K562 (cell line): Measurements from ENCODE around the gene SERPINE1. TPM values are rescaled to one million over a fixed set of nuclear protein-coding genes. Genes with fewer than 3 reads are reported as not detected.
A peak's percentile ranks its signal among the peaks of the same experiment; 100 is the strongest.

ENCODE experiments used
- ARHGAP35 ChIP-seq: fragments of 450-650 bp; IDR thresholded peaks from 2 replicates; pipeline ENCODE4 v1.6.1; 2018; ENCODE audit not compliant: partially characterized antibody
- CBFB ChIP-seq: sonication (generic); formaldehyde crosslinking; IDR thresholded peaks from 2 replicates; pipeline ENCODE4 v1.4.0; 2020; ENCODE audit warnings: mild to moderate bottlenecking, missing genetic modification reagents
- DNMT1 ChIP-seq: fragments of 450-650 bp; IDR thresholded peaks from 2 replicates; pipeline ENCODE4 v1.6.1; 2016; ENCODE audit warnings: antibody characterized with exemption, mild to moderate bottlenecking
- ELF4 ChIP-seq: fragments of 450-650 bp; formaldehyde crosslinking; IDR thresholded peaks from 2 replicates; pipeline ENCODE4 v1.4.0; 2022; ENCODE audit warnings: missing genetic modification characterization
- EP400 ChIP-seq: fragments of 450-650 bp; IDR thresholded peaks from 2 replicates; pipeline ENCODE4 v1.6.1; 2017; ENCODE audit warnings: antibody characterized with exemption, mild to moderate bottlenecking, moderate library complexity
- LCOR ChIP-seq: sonication (generic); formaldehyde crosslinking; IDR thresholded peaks from 2 replicates; pipeline ENCODE4 v1.8.0; 2022; ENCODE audit warnings: mild to moderate bottlenecking, missing genetic modification reagents
- LEF1 ChIP-seq: fragments of 450-650 bp; IDR thresholded peaks from 2 replicates; pipeline ENCODE4 v1.6.1; 2016; ENCODE audit warnings: mild to moderate bottlenecking
- NONO ChIP-seq, 2 experiments: fragments of 200-400 bp in 1 of 2; fragments of 450-650 bp in 1 of 2; formaldehyde crosslinking in 1 of 2; IDR thresholded peaks; 2 replicates each; pipeline ENCODE4 v1.6.1; 2017; ENCODE audit warnings: low read depth in 2 of 2, mild to moderate bottlenecking in 2 of 2, moderate library complexity in 2 of 2, low read length in 1 of 2
- PHF8 ChIP-seq: fragments of 200-600 bp; sonication (generic); IDR thresholded peaks from 2 replicates; pipeline ENCODE4 v1.6.1; 2012; ENCODE audit warnings: mixed run types, mild to moderate bottlenecking, inconsistent platforms, low read length, moderate library complexity, borderline replicate concordance
- POLR2AphosphoS2 ChIP-seq: IDR thresholded peaks from 2 replicates; pipeline ENCODE4 v1.6.1; 2012; ENCODE audit warnings: low read length, improper control_type of control experiment
- XRCC5 ChIP-seq: fragments of 200-400 bp; formaldehyde crosslinking; IDR thresholded peaks from 2 replicates; pipeline ENCODE4 v1.6.1; 2017; ENCODE audit warnings: low read depth, mild to moderate bottlenecking, low read length
- polyA plus RNA-seq, 8 experiments: library from polyadenylated mRNA; depleted of rRNA in 4 of 8; stranded (reverse) in 5 of 8; unstranded in 3 of 8; fragments of >200 nt; fragmentation: Nextera tagmentation in 2 of 8; fragmentation: Illumina TruSeq in 1 of 8; extraction: Ambion mirVana in 2 of 8; extraction: Trizol in 1 of 8; gene quantifications; 2 replicates each; pipeline versions ENCODE4 v1.2.1 to v1.2.3, GENCODE V29; 2011 to 2014; ENCODE audit warnings: inconsistent platforms in 1 of 8, missing spikeins in 1 of 8
- total RNA-seq, 7 experiments: library from RNA; depleted of rRNA in 6 of 7; stranded (reverse); fragments of >200 nt in 6 of 7; fragmentation: Illumina TruSeq in 2 of 7; extraction: Trizol in 2 of 7; gene quantifications; 2 replicates each; pipeline versions ENCODE4 v1.2.1 to v1.2.3, GENCODE V29; 2011 to 2021; ENCODE audit warnings: low replicate concordance in 1 of 7
- TF ChIP-seq, protein P1 (sequence below), 2 experiments: fragments of 450-650 bp in 1 of 2; sonication (generic) in 1 of 2; formaldehyde crosslinking in 1 of 2; IDR thresholded peaks in 1 of 2; conservative IDR thresholded peaks in 1 of 2; 2 replicates each; pipeline versions ENCODE4 v1.6.1 to v1.8.1; 2016 to 2023; ENCODE audit warnings: mild to moderate bottlenecking in 2 of 2, moderate library complexity in 2 of 2, inconsistent platforms in 1 of 2, missing genetic modification reagents in 1 of 2
- TF ChIP-seq, protein P2 (sequence below): fragments of 250-450 bp; sonication (Bioruptor Pico); IDR thresholded peaks from 2 replicates; pipeline ENCODE4 v1.4.0; 2020
- TF ChIP-seq, protein P3 (sequence below): fragments of 250-450 bp; sonication (Bioruptor Pico); IDR thresholded peaks from 2 replicates; pipeline ENCODE4 v1.4.0; 2020; ENCODE audit warnings: mild to moderate bottlenecking, moderate library complexity
- TF ChIP-seq, protein P4 (sequence below): sonication (generic); formaldehyde crosslinking; IDR thresholded peaks from 2 replicates; pipeline ENCODE4 v1.9.0; 2022; ENCODE audit warnings: mild to moderate bottlenecking, missing genetic modification reagents

SERPINE1 gene
- total and polyA plus RNA-seq, 9 of the 15 experiments (the other 6 are each of a cell fraction or from before 2014, with no cell fraction given): 0.22 to 4.8 (median 0.91) TPM

DNA sequence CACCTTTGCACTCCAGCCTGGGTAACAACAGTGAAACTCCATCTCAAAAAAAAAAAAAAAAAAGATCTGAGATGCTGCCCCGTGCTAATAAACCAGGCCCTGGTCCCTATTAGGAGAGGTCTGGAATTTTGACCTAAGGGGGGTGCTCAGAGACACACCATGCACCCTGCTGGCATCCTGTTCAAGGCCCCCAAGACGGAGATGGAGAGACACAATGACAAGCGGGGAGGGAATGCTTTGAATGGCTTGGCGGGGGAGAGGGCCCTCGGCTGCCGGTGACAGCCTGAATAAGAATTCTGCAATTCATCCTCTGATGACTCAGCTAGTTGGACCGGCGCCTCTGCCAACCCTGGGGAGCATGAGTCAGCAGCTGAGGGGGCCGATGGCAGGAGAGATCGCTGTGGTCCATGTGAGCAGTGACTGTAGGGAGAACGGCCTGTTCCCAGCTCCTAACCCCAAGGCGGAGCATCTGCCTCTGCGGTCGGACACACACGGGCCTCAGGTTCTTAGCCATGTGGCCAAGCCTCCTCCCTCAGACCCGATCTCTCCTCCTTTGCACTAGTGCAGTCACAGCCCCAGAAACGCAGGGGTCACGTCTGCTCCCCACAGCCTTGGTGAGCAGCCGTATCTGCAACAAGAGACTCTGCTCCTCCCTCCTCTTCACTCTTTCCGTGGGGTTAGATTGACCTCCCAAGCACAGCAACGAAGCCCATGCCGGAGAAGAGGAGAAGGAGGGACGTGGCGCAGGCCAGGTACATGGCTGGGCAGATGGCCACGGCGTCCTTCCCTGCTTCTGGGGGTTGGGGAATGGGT is 26.7 kb upstream of the SERPINE1 start (continued):
- TF ChIP-seq ELF4 (peak; percentile 57), POLR2AphosphoS2 (no peak), NONO (IDR thresholded peaks at IDR 0.05; ENCODE audit: low read depth in 2 of 2, low read length in 1 of 2) (peak in 1 of 2 experiments; percentile 24; a peak in 1 of 4 replicates), ARHGAP35 (peak; percentile 88), LEF1 (peak; percentile 90), PHF8 (peak; percentile 56; the same call in 1 of the 2 replicates), DNMT1 (no peak), LCOR (CRISPR knock-in tag) (no peak; the same call in 1 of the 2 replicates), XRCC5 (peak; percentile 91), EP400 (peak; percentile 93), CBFB (CRISPR knock-in tag) (peak; percentile 92)
- TF ChIP-seq, protein P1, sequence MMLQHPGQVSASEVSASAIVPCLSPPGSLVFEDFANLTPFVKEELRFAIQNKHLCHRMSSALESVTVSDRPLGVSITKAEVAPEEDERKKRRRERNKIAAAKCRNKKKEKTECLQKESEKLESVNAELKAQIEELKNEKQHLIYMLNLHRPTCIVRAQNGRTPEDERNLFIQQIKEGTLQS (IDR thresholded peaks at IDR 0.05): peak; percentile 99
- TF ChIP-seq, protein P1 (CRISPR knock-in tag; conservative IDR thresholded peaks at IDR 0.05): peak; percentile 96; the same call in 1 of the 2 replicates
- TF ChIP-seq, protein P2, sequence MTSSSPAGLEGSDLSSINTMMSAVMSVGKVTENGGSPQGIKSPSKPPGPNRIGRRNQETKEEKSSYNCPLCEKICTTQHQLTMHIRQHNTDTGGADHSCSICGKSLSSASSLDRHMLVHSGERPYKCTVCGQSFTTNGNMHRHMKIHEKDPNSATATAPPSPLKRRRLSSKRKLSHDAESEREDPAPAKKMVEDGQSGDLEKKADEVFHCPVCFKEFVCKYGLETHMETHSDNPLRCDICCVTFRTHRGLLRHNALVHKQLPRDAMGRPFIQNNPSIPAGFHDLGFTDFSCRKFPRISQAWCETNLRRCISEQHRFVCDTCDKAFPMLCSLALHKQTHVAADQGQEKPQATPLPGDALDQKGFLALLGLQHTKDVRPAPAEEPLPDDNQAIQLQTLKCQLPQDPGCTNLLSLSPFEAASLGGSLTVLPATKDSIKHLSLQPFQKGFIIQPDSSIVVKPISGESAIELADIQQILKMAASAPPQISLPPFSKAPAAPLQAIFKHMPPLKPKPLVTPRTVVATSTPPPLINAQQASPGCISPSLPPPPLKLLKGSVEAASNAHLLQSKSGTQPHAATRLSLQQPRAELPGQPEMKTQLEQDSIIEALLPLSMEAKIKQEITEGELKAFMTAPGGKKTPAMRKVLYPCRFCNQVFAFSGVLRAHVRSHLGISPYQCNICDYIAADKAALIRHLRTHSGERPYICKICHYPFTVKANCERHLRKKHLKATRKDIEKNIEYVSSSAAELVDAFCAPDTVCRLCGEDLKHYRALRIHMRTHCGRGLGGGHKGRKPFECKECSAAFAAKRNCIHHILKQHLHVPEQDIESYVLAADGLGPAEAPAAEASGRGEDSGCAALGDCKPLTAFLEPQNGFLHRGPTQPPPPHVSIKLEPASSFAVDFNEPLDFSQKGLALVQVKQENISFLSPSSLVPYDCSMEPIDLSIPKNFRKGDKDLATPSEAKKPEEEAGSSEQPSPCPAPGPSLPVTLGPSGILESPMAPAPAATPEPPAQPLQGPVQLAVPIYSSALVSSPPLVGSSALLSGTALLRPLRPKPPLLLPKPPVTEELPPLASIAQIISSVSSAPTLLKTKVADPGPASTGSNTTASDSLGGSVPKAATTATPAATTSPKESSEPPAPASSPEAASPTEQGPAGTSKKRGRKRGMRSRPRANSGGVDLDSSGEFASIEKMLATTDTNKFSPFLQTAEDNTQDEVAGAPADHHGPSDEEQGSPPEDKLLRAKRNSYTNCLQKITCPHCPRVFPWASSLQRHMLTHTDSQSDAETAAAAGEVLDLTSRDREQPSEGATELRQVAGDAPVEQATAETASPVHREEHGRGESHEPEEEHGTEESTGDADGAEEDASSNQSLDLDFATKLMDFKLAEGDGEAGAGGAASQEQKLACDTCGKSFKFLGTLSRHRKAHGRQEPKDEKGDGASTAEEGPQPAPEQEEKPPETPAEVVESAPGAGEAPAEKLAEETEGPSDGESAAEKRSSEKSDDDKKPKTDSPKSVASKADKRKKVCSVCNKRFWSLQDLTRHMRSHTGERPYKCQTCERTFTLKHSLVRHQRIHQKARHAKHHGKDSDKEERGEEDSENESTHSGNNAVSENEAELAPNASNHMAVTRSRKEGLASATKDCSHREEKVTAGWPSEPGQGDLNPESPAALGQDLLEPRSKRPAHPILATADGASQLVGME (CRISPR knock-in tag): peak; percentile 91
- TF ChIP-seq, protein P3, sequence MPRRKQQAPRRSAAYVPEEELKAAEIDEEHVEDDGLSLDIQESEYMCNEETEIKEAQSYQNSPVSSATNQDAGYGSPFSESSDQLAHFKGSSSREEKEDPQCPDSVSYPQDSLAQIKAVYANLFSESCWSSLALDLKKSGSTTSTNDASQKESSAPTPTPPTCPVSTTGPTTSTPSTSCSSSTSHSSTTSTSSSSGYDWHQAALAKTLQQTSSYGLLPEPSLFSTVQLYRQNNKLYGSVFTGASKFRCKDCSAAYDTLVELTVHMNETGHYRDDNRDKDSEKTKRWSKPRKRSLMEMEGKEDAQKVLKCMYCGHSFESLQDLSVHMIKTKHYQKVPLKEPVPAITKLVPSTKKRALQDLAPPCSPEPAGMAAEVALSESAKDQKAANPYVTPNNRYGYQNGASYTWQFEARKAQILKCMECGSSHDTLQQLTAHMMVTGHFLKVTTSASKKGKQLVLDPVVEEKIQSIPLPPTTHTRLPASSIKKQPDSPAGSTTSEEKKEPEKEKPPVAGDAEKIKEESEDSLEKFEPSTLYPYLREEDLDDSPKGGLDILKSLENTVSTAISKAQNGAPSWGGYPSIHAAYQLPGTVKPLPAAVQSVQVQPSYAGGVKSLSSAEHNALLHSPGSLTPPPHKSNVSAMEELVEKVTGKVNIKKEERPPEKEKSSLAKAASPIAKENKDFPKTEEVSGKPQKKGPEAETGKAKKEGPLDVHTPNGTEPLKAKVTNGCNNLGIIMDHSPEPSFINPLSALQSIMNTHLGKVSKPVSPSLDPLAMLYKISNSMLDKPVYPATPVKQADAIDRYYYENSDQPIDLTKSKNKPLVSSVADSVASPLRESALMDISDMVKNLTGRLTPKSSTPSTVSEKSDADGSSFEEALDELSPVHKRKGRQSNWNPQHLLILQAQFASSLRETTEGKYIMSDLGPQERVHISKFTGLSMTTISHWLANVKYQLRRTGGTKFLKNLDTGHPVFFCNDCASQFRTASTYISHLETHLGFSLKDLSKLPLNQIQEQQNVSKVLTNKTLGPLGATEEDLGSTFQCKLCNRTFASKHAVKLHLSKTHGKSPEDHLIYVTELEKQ (CRISPR knock-in tag): no peak
- TF ChIP-seq, protein P4, sequence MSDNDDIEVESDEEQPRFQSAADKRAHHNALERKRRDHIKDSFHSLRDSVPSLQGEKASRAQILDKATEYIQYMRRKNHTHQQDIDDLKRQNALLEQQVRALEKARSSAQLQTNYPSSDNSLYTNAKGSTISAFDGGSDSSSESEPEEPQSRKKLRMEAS (CRISPR knock-in tag): peak; percentile 96
